Stimulated activated CD4-positive, alpha-beta T cell treated with anti-CD3 and anti-CD28 coated beads, TNF-alpha, amount 100 ng/mL, for 4 hours (primary cell): Measurements from ENCODE around the gene PSAP.
"Not testable (repeated sequence)": the region's sequence is repeated elsewhere in the genome, so short reads cannot be mapped to it uniquely, and the experiment has no call there.

Experiments used
- DNase-seq, 3 experiments: peaks; one replicate each; pipeline ENCODE4 v3.0.0-alpha.2; 2020; ENCODE audit warnings: low read depth in 3 of 3

The PSAP gene

GRCh38 chr10:71874680-71875354 lies 23.8 kb upstream of the PSAP start:
- DNase-seq, result not testable (repeated sequence)

GRCh38 chr10:71873582-71874211 lies 22.6 kb upstream of the PSAP start:
- no peak for DNase-seq

GRCh38 chr10:71869601-71870000 lies 18.6 kb upstream of the PSAP start:
- not testable (repeated sequence) for DNase-seq

GRCh38 chr10:71868192-71868697 lies 17.2 kb upstream of the PSAP start:
- DNase-seq, result no peak

DNA sequence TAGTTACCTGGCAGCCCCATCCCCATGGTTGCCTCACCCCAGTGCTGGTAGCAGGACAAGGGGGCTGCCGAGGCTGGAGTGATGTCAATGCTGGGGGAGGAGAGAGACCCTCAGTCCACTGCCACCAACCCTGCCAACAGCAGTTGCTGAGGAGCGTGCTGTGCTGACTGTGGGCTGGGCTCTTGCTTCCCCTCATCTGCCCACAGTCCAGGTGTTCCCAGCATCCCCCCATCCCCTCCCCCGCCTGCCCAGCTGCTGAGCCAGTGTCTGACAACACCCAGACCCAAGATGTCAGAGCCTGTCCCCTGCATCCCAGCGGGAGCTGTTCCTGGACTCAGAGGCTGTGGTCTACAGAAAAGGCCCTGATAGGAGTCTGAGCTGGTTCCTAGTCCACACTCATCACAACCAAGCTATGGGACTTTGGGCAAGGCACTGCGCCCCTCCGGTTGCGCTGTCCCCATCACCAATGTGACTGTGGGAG lies 14.6 kb upstream of the PSAP start:
- no peak for DNase-seq

- DNase-seq, result no peak
These were observed 13.9 kb upstream of the PSAP start for GRCh38 chr10:71864911-71865361.

DNA sequence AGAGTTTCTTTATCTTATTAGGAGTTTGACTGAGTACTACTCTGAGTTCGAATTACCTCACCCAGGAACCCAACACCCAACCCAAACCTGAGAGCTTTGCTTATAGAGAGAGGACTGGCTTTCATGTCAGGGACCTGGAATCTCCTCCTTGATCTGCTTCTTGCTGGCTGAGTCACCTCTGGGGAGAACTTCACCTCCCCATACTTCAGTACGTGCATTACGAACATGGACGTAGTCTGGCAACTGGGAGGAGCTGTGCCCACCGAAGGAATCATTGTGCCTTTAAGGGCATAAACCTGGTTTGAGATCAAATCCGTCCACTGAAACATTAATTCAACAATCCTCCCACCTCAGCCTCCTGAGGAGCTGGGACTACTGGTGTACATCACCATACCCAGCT lies 12.2 kb upstream of the PSAP start:
- DNase-seq, result no peak

DNA sequence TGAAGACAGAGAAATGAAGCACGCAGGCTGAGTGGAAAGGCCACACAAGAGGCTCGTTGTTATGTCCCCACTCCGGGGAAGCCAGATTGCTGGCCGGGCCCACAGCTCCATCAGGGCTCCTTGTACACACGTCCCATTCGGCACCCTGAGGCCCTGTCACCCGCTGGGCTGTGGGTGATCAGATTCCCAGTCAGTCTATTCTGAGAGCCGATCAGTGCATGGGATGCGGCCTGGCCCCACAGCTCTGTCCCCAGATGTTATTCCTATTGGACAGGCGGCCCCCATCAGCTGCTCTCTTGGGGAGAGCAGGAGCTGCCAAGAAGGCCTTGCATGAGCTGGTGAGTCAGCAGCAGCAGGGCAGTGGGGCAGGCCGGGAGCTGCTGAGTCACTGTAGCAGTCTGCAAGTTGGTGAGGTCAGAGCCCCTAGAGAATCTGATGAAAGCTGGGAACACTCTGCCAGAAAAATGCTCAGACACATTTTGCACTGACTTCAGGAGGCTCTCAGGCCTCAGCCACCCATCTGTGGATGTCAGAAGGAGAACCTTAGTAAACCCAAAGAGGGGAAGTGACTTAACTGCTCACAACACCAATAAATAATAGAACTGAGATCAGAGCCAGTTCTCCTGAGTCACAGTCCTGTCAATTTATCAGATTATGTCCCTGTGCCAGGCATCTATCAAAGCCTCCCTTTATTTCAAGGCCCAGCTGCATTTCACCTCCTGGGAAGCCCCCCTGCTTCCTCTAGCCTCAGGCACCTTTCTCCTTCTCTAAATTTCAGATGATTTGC lies 9.4 kb upstream of the PSAP start:
- peak in 1 of 3 experiments; percentile 13 for DNase-seq

DNA sequence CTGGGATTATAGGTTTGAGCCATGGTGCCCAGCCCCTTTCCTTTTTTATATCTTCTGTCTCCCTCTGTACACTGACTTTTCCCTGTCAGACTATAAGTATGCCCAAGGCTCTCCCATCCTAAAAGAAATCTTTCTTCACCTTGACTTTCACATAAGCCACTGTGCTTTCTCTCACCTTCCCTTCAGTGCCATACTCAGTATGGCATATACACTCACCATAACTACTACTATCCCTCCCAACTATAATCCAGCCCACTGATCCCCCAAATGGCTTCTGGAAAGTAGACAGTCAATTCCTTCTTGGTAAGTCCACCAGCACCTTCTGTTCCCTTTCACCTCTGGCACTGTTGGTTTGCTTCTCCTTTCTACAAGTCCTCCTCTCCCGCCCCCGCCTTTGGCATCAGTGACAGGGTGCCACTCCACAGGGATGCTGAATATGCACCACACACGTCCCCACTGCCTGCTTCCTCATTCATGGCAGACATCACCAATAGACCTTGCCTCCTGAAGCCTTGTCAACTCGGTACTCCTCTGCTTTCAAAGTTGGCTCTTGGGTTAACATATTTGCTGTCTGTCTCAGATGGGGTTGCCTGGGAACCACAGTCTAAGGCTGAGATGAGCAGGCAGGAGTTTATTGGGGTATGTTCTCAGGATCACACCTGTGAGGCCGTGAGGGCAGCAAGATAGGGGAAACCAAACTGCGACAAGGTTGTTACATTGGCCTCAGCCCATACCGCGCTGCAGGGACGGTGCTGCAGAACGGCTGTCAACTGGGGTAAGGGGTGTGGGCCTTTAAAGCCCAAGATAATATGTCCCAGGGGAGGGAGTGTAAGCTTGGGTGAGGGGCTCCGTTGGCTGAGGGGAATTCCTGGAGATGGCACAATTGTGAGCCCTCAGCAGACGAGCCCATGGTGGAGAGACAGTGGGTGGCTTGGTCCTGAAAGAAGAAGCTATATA lies 7.2 kb upstream of the PSAP start:
- DNase-seq, result no peak

- no peak for DNase-seq
These were observed 5.6 kb upstream of the PSAP start for GRCh38 chr10:71856619-71857018.

DNA sequence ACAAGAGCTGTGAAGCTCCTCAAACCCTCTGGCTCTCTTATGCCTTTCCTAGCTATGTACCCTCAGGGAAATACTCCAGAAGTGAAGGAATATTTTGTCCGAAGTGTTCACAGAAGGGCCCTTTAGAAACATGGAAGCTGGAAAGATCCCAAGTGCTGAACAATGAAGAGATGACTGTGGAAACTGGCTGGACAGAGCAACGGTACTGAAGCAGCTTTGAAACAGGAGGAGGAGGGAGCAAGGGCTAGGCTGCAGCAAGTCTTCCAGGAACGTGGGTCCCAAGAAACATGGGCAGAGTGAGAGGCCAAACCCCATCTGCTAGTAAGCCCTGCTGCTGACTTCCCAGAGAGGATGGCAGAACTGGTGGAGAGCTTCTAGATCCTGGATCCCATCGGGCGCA lies 3.0 kb upstream of the PSAP start:
- no peak for DNase-seq

- DNase-seq, result no peak
These were observed 1.4 kb upstream of the PSAP start for GRCh38 chr10:71852355-71852937.

DNA sequence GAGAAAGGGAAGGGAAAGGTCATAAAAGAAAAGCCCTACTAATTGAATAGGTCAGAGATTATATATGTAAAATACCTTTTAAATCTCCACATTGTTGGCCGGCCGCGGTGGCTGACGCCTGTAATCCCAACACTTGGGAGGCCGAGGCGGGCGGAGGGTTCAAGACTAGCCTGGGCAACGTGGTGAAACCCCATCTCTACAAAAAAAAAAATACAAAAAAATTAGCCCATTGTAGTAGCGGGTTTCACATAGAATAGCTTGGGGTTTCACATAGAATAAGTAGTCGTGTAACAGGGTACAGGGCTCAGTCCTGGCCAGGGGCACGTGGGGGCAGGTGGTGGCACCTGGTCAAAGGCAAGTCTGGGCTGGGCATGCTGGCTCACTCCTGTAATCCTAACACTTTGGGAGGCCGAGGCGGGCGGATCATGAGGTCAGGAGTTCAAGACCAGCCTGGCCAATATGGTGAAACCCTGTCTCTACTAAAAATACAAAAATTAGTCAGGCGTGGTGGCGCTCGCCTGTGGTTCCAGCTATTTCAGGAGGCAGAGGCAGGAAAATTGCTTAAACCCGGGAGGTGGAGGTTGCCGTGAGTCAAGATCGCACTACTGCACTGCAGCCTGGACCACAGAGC lies 529 bp upstream of the PSAP start:
- not testable (repeated sequence) for DNase-seq

DNA sequence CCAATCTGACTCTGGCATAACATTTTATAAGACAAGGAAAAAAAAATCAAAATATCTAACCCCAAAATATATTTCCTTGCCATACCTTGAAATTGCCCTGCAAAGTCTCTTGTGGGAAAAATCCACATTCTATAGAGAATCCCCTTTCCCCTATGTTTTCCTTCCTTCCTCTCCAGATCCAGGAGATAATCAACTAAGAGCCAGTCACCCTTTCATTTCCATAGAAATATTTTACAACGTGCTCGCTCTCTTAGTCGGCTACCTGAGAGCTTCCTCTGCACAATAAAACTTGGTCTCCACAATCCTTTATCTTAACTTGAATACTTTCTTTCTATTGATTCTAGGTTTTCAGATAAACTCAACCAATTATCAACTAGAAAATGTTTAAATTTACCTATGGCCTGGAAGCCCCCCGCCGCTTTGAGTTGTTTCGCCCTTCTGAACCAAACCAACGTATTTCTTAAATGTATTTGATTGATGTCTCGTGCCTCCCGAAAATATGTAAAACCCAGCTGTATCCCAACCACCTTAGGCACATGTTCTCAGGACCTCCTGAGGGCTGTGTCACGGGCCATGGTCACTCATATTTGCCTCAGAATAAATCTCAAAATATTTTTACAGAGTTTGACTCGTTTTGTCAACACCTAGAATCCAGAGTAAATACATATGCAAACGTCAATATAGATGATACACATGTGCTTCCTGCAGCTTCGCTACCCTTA lies 869 bp downstream of the PSAP start:
- no peak for DNase-seq

GRCh38 chr10:71849461-71849908 lies 1.6 kb downstream of the PSAP start:
- DNase-seq, result no peak

DNA sequence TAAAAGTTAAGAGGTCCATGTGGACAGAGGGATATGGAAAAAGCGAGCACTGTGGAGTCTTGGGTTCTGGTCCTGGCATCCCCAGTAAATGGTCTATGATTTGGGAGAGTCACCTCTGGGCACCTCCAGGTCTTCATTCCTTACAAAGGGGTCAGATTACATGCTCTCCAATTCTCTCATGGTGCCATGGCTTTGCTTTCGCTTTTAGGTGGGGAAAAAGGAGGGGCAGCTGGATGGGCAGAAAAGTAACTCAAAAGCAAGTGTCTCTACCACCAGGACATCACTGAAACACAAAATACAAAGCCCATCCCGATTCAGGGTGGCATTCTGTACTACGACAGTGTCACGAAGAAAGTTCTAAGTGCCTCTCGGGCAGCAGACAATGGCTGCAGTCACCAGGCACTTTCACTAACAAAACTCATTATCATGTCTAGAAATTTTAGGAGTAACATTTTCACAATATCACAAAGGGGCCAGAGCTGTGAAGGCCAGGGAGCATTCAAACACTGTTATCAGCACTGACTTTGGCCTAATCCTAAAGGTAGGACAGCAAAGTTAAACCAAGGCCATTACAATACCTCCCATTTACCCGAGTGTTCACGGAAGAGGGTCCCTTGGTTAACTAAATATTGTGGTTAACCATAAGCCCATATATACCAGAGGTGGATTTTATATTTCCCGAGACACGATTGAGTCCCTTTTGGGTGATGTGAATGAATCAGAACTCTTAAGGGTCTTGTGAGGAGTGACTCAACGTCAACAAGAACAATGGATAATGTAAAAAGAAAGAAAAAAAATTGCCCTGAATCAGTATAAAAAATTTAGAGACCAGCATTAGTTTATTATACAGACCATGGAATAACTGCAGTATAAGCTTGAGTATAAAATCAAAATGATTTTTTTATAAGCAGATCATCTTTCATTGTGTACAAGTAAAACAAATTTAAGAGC lies 2.5 kb downstream of the PSAP start:
- no peak for DNase-seq

GRCh38 chr10:71847418-71847817 lies 3.6 kb downstream of the PSAP start:
- DNase-seq, result no peak

DNA sequence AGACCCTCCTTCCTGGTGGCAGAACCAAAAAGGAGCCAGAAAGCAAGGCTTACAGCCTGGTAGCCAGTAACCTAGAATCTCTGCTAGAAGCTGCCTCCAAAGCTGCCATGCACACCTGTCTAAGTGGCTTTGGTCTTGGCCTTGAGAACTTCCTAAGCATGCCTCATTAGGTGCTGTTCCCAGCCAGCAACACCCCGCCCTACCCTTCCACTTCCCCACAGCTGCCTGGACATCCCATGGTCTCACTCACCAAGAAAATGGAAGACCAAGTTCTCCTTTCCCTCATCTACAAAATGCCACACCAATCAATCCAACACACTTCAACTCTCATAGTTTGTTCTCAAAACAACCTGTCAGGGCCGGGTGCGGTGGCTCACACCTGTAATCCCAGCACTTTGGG lies 4.2 kb downstream of the PSAP start:
- no peak for DNase-seq
